Activated CD4-positive, alpha-beta T cell treated with anti-CD3 and anti-CD28 coated beads for 24 hours (primary cell): Measurements from ENCODE around the gene RPS14.

ENCODE experiments used
- DNase-seq, 2 donors: peaks; one replicate each; pipeline ENCODE4 v3.0.0-alpha.2; 2020; ENCODE audit warnings: low read depth in 2 of 2

The RPS14 gene

DNA sequence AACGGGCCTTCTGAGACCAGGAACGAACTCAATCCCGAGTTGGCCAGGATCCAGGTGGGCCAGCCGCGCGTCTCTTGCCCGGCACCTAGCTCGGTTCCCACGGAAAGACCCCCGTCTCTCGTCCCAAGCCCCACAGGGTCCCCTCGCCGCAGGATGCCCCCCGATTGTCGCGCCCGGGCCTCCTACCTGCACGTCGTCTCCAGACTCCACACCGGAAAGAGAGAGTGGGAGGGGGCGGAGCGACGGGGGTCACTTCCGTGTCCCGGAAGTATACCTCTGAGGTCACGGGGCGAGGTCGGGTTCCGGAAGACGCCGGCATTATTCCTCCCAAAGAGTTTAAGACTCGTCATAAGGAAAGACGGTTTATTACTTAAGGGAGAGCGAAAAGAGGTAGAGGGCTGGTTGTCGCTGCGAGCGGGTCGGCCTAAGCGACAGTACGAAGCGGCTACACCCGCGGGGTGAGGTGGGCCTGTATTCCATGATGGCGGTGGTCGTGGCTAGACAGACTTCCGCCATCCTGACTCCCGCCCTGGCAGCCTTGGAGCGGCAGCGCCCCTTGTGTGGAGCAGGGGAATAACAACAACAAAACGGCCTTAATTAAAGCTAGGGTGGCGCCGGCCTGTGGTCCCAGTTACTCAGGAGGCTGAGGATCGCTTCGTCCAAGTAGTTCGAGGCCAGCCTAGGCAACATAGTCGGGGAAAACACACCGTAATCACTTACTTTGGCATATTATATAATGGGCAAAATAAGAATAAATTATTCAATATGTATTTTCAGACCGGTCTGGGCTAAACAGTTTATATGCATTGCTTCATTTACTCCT lies at the start of gene RPS14:
Gene RPS14 (minus strand): TSS at position 223 of the 823 bp plus-strand sequence. CDS start 2,006 bp downstream, outside the sequence.
- peak; percentile 88 to 91 for DNase-seq

DNA sequence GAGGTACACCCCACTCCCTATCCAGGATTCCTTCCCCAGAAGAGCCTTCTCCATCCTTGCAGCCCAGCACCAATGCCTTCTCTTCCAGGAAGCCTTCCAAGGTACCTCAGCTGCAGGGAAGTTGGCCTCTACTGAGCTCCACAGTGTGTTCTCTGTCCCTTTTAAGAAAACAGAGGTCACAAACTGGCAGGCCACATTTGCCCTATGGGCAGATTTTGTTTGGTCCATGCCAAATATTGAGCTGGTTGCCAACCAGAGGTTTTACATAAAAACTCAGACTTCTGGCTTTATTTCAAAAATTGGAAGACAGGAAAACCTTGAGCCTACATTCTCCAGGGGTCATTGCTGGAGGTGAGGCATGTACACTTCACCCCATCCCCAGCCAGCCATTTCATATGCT lies 49.4 kb upstream of the RPS14 start:
- no peak for DNase-seq

DNA sequence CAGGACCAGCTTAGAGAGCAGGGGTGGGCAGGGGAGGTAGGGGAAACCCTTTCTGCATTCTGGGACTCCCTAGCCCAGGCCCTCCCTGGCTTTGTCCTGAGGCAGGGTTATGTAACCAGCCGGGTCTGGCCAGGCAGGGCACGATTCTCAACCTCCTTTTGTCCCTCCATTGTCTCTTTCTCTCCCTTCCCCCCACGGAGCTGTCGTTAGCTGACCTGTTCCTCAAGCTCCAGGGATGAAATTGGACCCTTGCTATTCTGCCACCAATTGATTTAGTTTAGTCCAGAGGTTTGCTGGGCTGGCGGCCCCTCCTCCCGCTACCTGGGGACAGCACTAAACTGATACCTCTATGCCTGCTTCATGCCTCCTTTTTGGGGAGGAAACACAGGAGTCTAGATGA lies 49.0 kb upstream of the RPS14 start:
- no peak for DNase-seq

DNA sequence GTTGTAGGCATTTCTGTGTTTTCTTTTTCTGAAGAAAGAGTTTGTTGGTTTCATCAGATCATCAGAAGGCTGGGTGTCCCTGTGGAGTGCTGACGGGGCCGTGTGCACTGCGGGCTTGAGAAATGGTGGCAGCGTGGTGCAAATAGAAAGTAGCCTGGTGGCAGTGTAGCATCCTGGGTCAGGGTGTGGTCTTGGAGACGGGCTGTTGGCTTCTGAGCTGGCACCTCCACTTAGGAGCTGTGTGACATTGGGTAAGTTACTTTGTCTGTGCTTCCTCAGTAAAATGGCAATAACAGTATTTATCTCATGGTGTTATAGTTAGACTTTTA lies 48.4 kb upstream of the RPS14 start:
- no peak for DNase-seq

DNA sequence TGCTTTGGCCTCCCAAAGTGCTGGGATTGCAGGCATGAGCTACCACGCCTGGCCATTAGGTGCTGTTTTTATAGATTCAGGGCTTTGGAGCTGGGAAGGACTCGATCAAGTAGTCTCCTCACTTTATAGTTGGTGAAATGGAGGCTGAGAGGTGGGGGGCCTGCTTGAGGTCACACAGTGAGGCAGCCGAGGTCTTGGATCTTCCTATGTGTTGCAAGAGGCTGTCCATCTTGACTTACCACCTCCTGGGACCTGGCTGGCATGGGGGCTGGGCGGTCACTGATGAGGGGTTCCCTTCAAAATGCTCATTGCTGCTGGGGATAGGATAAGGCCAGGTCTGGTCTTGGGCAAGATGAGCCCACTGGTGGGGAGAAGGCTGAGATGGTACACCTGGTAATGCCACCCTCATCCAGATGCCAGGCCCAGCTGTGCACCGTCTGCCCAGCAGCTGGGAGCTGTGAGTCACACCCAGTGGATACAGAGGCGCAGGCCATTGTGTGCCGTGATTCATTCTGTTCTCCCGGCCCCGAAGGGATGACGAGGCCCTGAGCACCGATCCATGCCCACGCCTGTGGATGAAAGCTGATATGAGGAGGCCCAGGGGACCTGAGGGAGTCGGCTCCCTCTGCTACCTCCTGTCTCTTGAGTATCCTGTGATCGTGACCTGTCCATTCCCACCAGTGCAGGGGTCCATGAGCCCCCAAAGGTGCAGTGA lies 47.9 kb upstream of the RPS14 start:
- no peak for DNase-seq

DNA sequence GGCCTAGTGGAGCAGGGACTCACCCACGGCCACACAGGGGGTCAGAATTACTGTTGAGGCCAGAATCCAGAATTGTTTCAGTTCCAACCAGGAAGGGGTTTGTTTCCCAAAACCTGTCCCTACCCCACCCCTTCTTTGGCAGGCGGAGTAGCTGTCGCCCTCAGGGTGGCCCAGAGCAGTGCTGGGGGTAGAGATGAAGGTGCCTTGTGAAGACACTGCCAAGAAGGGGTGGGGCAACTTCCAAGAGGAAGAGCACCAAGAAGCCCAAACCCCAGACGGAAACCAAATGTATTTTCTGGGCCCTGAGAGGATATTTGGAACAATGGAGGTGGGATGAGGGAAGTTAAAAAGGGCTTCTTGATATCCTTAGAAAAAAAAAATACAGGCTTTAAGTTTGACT lies 47.0 kb upstream of the RPS14 start:
- no peak for DNase-seq

DNA sequence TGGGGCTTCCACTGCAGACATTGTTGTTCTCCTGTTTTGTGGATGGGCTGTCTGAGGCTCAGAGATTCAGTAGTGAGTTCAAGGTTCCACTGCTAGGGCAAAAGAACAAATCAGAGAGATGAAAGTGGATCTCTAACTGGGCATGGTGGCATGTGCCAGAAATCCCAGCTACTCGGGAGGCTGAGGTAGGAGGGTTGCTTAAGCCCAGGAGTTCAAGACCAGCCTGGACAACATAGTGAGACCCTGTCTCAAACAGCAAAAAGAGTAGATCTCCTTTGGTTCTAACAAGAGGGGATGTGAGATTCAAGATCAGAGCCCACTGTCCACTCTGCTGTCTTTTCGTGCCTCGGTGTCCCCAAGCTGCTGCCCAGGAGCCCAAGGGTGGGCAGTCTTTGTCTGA lies 46.6 kb upstream of the RPS14 start:
- no peak for DNase-seq

DNA sequence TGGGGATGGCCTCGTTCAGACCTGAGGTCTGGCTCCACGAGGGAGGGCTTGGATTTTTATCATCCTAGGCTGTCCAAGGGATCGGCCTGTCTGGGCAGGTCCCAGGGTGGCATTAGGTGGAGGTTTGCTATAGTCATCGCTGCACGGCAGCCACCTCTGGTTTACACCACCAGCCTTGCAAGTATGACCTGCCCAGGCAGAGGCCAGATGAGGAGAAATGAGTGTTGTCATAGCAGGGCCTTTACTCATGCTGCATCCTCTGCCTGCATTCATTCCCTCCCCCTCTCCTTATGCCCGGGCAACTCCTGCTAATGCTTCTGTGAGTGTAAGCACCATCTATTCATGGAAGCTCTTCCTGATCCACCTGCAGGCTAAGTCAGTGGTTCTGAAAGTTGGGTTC lies 43.1 kb upstream of the RPS14 start:
- no peak for DNase-seq

DNA sequence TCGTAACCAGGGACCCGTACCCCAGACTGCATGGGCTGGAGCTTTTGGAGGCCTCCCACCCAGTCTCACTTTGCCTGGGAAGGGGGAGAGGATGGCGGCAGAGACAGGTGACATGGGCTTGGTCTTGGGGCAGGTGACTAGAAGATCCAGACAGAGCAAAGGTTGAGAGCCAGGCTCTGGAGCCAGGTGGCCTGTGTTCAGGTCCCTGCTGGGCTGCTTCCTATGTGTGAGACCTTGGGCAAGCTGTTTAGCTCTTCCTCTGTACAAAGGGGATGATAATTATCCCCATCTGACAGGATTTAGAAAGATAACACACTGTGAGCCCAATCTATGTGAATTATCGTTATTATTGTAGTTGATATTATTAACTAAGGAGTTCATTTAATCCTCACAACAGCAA lies 42.3 kb upstream of the RPS14 start:
- no peak for DNase-seq

DNA sequence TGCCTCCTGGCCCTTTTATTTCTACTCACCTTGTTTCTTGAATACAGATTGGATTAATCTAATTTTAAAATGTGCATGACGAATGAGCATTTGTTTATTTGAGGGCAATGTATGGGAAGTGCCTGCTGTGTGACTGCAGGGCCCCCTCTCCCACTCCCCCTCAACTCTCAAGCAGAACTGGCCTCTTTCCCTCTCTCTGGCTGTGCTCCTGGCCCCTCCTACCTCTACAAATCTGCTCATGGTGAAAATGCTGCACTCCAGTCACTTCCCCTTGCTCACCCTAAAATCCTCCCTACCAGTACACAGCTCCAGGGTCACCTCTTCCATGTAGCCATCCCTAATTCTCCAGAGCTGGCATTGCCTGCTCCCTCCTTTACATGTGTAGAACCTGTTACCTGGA lies 41.2 kb upstream of the RPS14 start:
- DNase-seq: no peak

DNA sequence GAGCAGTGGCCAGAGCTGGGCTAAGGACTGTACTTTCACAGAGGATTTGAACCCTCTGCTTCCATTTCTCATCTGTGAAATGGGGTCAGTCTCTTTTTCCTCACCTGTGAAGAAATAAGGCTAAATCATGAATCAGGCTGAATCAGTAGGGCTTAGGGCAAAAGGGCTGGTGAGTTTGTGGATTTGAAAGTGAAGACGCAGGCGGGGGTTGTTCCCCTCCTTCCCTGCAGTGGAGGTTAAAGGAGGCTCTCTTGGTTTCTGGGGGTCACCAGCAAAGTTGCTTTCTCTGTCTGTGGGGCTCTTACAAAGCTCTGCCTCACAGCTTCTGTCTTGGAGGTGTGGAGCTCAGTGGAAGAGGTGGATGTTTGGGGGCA lies 40.7 kb upstream of the RPS14 start:
- DNase-seq: no peak

DNA sequence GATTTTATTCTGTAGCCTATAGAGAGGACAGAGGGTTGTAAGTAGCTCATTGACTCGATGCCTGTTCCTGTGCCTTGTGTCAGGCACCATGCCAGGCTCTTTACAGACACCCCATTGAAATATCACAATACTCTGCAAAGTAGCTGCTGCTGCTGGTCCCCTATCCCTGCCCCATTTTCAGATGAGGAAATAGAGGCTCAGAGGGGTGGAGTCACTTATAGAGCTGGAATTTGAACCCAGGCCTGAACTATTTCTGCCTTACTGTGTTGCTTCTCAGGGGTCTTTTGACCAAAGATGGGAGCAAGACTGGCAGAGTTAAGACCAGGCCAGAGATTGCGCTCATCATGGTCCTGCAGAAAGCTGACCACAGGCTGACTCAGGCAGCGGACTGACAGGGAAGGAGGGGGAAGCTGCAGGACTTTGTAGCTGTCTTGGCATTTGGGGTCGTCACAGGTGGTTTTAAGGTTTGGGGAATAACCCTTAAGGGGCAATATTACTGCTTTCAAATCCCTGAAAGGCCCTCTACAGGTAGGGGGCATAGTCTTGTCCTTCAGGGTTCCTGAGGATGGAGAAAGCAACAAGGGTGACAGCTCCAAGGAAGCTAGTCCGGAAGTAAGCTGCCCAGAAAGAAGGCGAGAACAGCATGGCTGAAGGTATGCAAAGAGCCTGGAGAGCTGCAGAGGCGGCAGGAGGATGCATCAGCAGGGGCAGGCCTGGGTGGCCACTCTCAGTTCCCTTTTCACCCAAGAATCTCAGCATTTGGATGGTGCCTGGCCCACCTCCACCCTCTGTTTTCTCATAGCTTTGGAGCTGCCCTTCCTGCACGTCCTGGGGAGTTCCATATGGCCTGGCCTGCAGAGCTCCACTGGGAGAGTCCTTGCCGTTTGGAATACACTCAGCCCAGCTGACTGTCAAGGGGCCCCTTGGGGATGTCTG lies 40.1 kb upstream of the RPS14 start:
- no peak for DNase-seq

DNA sequence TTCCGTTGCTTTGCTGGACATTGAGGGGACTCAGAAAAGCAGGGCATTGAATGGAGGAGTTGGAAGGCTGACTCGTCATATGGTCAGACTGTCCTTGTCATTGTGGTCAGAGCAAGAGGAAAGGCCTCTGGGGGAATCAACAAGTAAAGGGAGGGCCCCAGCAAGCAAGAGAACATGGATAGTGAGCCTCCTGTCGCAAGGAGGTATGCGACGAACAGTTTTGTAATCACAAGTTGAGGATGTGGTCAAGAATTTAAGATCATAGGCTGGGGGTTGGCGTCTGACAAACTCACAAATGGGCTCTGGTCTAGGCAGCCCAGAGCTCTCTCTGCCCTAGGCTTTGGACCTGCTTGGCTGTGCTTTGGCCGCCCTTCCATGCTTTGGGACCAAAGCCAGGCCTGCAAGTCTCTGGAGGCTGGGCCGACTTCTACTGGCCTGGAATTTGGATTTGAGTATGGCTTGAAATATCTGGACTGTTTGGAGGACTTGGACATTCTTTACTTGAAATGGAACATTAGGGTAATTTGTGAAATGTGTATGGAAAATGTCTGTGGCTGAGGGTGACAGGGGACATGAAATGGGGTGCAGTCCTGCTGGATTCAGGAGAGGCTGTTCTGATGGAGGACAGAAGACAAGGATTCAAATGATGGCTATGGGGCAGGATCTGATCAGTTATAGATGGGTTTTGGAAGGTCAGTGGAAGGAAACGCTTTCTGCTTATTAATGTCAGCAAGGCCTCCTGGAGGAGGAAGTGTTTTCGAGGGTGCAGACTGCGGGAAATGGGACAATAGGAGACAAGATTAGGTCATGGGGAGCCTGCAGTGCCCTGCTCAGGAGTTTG lies 39.2 kb upstream of the RPS14 start:
- DNase-seq: no peak

DNA sequence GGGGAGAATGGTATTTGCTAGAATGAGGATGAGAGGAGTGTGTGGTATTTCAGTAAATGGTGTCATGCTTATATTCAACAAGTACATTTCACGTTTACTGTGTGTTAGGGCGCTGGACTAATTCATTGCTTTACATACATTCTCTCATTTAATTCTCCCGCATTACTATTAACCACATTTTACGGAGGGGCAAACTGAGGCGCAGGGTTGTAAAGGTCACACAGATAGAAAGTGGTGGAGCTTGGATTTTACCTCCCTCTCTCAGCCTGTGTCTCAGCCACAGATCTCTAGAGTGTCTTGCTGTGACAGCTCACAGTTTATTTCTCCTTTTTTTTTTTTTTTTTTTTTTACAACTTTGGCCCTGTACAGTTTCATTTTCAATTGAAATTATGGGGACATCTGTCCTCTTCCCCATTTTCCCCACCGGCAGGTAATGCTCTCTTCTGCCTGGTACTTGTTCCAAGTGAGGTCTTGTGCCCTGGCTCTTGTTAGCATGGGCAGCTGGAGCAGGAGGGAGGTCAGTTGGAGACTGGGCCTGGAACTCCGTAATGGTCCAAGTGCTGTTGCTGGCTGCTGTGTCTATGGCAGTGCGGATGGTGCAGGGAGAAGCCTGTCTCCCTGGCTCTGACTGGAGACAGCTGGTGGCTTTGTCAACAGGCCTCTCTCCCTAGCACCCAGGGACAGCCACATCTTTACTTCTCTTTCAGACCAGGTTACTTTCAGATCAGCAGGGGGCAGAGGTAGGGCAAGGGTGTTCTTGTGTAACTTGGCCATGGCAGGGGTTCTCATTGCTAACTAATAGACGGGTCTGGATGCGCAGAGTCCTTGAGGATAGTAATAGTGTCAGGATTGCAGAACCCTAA lies 37.9 kb upstream of the RPS14 start:
- DNase-seq: no peak

DNA sequence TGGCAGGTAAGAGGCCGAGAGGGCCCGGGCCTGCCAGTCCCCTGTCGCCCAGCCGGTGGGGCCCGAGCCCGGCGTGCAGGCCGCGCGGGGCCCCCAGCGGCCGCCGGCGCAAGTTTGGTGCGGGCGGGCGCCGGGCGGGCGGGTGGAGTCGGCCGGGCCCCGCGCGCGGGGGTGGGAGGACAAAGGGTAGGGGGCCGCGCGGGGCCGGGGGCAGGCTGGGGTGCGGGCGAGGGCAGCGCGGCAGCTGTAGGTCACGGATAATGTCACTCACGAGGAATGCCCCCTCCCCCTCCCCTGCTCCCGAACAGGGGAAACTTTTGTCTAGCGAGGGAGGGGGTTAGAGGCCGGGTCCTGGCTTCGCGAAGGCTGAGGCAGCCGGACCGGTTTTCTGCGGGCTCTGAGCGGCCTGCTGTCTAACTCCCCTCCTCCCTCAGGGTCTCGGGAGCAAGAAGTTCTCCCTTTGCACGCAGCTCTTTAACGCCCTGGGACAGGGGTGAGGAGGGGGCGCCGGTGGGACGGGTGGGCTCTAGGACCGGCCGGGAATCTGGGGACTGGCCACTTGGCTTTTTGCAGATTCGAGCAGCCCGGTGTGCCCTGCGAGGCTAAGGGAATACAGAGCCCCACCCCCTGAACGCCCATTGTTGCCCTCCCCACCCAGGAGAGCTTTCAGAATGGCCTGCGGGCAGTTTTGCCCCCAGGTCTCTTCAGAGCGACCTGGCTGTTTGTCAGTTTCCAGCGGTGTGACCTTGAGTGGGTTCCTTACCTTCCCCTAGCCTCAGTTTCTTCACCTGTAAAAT lies 37.1 kb upstream of the RPS14 start:
- DNase-seq: peak in 1 of 2 donors; percentile 10

DNA sequence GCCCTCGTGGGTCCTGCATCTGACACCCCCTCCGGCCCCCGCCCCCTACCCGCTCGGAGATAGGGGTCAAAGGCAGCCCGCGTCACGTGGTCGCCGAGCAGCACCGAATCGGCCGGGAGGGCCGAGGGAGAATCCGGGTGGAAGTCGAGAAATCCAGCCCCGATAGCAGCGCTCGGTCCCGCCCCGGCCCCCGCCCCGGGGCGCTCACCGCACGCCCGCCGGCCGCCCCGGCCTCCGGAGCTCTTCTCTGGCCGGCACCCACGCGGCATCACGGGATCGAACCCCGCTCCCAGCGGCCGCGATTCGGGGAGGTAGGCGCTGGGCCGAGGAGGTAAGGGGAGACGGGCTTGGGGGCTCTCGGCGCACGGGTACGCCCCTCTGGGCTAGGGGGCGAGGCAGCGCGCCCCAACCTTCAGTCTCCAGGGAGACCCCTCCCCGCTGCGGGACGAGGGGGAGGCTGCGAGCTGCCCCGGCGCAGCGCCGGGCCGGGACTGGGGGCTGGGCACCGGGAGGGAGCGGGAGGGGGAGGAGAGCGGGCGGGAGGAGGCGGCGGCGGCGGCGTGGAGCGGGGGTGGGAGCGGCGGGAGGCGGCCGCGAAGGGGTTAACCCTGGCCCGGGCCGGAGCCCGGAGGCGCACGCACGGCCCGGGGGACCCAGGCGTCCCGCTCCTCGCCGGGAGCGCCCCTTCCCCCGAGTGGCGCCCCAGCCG lies 36.3 kb upstream of the RPS14 start:
- peak in 1 of 2 donors; percentile 16 for DNase-seq

DNA sequence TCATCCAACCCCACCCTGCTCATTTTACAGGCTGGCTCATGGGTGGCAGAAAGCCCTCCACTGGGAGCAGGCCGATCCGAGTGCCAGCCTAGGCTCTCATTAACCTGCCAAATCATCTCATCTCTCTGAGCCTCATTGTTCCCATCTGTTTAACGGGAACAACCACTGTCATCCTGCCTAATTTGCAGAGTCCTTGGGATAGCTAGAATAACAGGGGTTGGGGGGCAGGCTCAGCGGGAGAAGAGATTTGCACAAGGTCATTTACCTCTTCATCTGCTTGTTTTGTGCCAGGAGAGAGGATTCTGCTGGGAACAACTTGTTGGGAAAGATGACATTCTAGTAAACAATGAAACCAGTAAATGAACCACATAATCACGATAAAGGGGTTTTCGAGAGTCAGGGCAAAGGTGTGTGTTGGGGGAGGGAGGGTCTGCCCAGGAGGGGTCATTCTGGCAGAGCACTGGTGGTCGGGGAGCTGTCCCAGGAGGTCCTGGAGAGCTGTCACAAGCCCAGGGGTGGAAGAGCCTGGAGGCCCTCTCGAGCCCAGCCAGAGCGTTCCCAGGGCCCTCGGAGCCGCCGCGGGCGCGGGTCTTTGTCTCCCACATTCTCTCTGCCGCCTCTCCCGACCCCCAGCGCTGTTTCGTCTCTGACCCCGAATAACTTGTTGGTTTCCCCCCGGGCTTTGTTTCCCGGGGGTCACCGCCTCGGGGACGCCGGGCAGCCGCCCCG lies 35.6 kb upstream of the RPS14 start:
- DNase-seq: no peak

DNA sequence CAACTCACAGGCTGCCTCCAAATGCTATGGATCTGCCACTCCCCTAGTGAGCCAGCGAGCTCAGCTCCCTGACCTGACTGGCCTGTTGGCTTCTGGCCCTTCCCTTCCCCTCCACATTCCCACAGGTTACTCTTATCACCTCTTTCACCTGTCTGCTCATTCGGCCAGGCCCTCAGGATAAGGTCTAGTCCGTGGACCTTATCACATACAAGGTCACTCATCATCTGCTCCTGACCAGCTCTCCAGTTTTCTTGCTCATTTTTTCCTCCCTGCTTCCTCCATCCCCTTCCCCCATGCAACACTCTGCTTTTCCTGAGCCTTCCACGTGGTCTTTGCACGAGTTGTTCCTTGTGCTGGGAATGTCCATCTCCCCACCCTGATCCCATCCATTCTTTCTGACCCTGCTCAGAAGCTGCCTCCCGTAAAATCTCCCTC lies 32.5 kb upstream of the RPS14 start:
- no peak for DNase-seq

DNA sequence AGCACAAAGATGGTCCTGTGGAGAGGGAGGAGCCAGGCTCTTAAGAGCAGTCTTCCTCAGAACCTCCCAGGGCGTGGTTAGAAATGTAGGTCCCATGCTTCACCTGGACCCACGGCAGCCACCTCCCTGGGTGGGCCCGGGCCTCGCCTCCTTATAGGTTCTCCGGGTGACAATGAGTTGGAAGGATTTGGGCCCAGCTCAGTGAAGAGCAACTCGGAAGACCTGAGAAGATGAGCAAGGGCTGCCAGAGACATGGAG lies 32.1 kb upstream of the RPS14 start:
- DNase-seq: no peak
